Anterior cingulate cortex (tissue), 58 donors: ENCODE data around the gene PLCE1.

Experiments
- DNase-seq, 58 donors: peaks; one replicate each; lab custom pipeline; 2025; lab: John Stamatoyannopoulos, UW

The PLCE1 gene

GRCh38 chr10:93992400-93993030 lies 1.2 kb upstream of the PLCE1 start:
- DNase-seq: no peak

GRCh38 chr10:93993414-93993781 lies 333 bp upstream of the PLCE1 start:
- DNase-seq: no peak

- DNase-seq: no peak
These were observed 689 bp downstream of the PLCE1 start for GRCh38 chr10:93994438-93994801.

GRCh38 chr10:93995182-93995581 lies 1.5 kb downstream of the PLCE1 start:
- no peak for DNase-seq

- no peak for DNase-seq
These were observed 2.0 kb downstream of the PLCE1 start for GRCh38 chr10:93995598-93996271.

GRCh38 chr10:93996551-93996950 lies 2.8 kb downstream of the PLCE1 start:
- no peak for DNase-seq

- no peak for DNase-seq
These were observed 3.8 kb downstream of the PLCE1 start for GRCh38 chr10:93997546-93997945.

- peak in 5 of 58 donors; percentile 2 to 12 (median 8) for DNase-seq
These were observed 5.7 kb downstream of the PLCE1 start for GRCh38 chr10:93999401-93999851.

GRCh38 chr10:94000638-94001415 lies 7.1 kb downstream of the PLCE1 start:
- DNase-seq: no peak

GRCh38 chr10:94001416-94001810 lies 7.7 kb downstream of the PLCE1 start:
- DNase-seq: no peak

- DNase-seq: no peak
These were observed 8.4 kb downstream of the PLCE1 start for GRCh38 chr10:94002156-94002555.

GRCh38 chr10:94003488-94003887 lies 9.8 kb downstream of the PLCE1 start:
- no peak for DNase-seq

GRCh38 chr10:94005050-94005449 lies 11.3 kb downstream of the PLCE1 start:
- no peak for DNase-seq

GRCh38 chr10:94006591-94007550 lies 13.1 kb downstream of the PLCE1 start:
- no peak for DNase-seq

- DNase-seq: no peak
These were observed 14.8 kb downstream of the PLCE1 start for GRCh38 chr10:94008526-94008925.

- no peak for DNase-seq
These were observed 16.4 kb downstream of the PLCE1 start for GRCh38 chr10:94010116-94010515.

- DNase-seq: no peak
These were observed 17.2 kb downstream of the PLCE1 start for GRCh38 chr10:94010886-94011285.

- DNase-seq: no peak
These were observed 17.6 kb downstream of the PLCE1 start for GRCh38 chr10:94011296-94011695.

- no peak for DNase-seq
These were observed 19.1 kb downstream of the PLCE1 start for GRCh38 chr10:94012834-94013233.

- DNase-seq: no peak
These were observed 19.6 kb downstream of the PLCE1 start for GRCh38 chr10:94013331-94013760.
